Retinal pigment epithelial cell (primary cell): ENCODE data around the gene LAMTOR1.

Experiments
- DNase-seq: peaks from one replicate; pipeline ENCODE4 v3.0.0-alpha.2; 2010; ENCODE audit warnings: low read depth
- H3K4me3 ChIP-seq: 2 replicates; pipeline ENCODE4 v1.5.1; 2011; ENCODE audit warnings: mild to moderate bottlenecking, low read length, control low read depth, moderate library complexity
- TF ChIP-seq, protein P1 (sequence below): conservative IDR thresholded peaks from 2 replicates; pipeline ENCODE4 v1.5.1; 2011; ENCODE audit warnings: low read depth, low read length, control low read depth, inconsistent platforms

The LAMTOR1 gene

DNA sequence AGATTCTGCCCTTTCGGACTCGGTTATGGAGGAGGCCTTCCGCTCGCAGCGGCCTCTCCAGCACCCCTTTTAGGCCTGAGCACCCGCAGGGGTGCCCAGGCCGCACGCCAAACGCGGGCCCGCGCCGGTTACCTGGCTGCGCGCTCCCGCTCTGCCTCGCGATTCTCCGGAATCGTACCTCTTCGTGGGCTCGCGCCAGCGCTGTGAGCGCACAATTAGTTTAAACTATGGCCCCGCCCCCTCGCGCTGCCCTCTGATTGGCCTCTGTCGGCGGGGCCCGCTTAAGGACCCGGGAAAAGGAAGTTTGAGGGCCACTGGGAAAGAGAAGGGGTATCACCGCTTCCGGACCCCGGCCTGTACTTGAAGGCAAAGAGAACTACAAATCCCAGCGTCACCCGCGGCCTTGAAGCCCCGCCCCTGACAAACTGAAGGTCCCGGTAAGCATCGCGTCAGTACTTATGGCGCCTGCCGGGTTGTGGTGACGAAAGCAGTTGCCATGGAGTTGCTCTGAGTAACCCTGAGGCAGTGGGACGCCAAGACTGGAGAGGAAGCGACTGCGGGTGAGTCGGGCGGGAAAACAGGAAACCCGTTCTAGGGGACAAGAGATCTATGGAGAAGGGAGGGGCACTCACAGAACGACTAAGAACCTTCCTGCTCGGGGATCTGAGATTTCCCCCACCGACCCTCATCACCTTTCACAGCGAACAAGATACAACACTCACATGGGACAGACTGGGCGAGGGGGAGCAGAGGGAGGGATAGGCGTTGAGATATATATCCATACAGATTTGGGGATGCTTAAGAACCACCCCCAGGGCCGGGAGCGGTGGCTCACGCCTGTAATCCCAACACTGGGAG lies 22.5 kb downstream of the LAMTOR1 start, which contains the start of the genes LRRC51 and NUMA1:
Gene LRRC51 (plus strand): TSS at position 525 of the 858 bp plus-strand sequence. CDS start 8,234 bp downstream, outside the sequence.
Gene NUMA1 (minus strand): TSS at position 217 of the 858 bp plus-strand sequence. CDS start 44,599 bp downstream, outside the sequence.
- peak; percentile 100 for DNase-seq
- TF ChIP-seq, protein P1, sequence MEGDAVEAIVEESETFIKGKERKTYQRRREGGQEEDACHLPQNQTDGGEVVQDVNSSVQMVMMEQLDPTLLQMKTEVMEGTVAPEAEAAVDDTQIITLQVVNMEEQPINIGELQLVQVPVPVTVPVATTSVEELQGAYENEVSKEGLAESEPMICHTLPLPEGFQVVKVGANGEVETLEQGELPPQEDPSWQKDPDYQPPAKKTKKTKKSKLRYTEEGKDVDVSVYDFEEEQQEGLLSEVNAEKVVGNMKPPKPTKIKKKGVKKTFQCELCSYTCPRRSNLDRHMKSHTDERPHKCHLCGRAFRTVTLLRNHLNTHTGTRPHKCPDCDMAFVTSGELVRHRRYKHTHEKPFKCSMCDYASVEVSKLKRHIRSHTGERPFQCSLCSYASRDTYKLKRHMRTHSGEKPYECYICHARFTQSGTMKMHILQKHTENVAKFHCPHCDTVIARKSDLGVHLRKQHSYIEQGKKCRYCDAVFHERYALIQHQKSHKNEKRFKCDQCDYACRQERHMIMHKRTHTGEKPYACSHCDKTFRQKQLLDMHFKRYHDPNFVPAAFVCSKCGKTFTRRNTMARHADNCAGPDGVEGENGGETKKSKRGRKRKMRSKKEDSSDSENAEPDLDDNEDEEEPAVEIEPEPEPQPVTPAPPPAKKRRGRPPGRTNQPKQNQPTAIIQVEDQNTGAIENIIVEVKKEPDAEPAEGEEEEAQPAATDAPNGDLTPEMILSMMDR: no peak
- peak within 1 kb of the TSS; percentile 69 for H3K4me3 ChIP-seq

DNA sequence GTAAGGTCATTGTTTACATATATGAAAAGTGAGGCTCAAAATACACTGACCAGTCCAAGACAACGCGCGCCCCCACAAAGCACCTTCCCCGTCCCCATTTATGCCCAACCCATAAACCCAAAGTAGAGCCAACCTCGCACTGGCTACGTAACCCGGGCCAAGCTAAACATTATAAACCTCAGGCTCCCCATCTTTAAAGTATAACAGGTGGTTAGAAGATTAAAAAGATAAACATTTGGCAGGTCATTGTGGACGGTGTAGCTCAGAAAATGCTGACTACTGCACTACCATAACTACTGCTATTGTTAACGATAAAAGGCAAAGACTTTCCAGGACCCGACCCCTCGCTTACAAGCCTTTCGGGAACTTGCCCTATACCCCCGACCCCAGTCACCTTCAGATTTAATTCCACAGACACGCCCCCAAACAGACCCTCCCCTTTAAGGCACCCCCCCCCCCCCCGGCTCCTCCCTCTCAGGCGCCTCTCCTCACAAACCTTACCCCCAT lies 23.2 kb downstream of the LAMTOR1 start:
- H3K4me3 ChIP-seq: peak overlapping the region; percentile 69

DNA sequence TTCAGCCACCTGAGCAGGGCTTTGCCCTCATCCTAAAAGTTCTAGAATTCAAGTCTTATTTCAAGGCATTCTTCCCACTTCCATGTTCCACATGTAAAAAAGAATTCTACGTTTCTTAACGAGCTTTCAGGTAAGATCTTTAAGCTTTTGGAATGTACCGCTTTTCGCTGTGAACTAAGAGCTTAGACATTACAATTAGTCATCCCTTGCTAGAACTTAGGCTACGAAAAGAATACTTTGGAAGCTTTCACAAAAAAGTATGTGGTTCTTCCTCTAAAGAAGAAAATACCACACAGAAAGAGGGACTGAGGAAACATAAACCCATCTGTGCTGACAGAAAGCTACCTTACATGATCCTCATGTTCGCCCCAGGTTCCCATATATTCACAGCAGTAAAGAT lies 24.6 kb downstream of the LAMTOR1 start:
- H3K4me3 ChIP-seq: peak overlapping the region; percentile 69
- DNase-seq: no peak
- TF ChIP-seq, protein P1: no peak

More for the DNA sequence above, 23.2 kb downstream of the LAMTOR1 start:
- DNase-seq: no peak
- TF ChIP-seq, protein P1: no peak

DNA sequence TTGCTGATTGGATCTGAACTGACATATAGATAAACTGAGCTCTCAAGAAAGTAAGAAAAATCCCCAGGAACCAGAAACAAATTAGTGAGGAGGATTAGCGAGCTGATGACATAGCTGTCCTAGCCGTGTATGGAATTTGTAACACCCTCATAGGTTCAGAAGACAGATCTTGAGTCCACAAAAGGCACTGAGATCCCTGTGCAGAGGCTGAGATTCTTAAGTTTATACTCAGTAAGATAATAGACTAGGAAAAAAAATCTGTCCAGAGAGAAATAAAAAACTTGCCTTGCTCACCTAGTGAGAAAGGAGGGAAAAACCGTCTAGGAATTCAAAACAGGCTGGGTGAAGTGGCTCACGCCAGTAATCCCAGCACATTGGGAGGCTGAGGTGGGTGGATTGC lies 27.3 kb downstream of the LAMTOR1 start:
- no peak overlapping the region for H3K4me3 ChIP-seq
- peak; percentile 39 for DNase-seq
- TF ChIP-seq, protein P1: no peak

DNA sequence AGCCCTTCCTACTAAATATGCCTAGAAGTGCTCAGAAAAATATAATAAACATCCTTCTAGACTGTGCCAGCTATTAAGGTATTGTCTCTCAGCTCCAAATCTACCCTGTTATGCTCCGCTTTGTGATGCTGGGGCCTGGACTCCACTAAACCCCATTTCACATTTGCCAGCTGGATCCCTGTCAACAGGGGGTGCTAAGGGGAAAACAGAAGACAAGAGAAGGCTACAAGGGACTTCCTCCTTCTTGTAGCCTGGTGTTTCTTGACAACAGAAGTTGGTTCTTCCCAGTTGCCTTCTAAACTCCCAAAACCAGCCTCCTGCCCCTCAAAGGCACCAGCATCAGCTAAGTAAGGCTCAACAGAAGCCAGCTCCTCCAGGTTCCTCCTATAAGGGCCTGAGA lies 28.0 kb downstream of the LAMTOR1 start:
- TF ChIP-seq, protein P1: peak; percentile 40
- DNase-seq: no peak

DNA sequence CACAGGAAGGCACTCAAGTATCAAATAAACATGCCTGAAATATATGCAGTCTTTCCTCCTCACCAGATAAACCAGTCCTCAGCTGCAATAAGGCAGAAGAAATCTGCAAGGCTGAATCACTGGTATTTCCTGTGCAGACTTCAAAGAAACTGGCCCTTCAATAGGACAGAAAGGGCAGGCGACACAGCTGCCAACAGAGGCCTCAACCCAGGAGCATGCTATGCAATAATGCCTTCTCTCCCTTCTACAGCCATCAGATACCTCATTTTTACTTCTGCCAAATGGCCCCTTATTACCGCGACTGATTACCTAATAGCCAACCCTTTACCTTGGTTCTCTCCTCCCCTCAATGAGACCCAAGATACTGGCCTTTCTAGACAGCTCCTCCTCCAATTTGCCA lies 30.7 kb downstream of the LAMTOR1 start:
- TF ChIP-seq, protein P1: no peak
- no peak overlapping the region for H3K4me3 ChIP-seq
- no peak for DNase-seq

More for the DNA sequence above, 28.0 kb downstream of the LAMTOR1 start:
- no peak overlapping the region for H3K4me3 ChIP-seq

DNA sequence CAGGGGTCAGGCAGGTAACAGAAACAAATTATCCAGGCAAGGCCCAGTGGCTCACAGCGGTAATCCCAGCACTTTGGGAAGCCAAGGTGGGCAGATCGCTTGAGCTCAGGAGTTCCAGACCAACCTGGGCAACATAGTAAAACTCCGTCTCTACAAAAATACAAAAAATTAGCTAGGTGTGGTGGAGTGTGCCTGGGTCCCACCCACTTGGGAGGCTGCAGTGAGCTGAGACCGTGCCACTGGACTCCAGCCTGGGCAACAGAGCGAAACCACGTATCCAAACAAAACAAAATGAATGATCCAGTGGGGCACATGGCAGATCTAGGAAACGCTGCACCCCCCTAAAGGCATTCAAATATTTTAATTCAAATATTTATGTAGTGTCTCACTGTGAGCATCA lies 32.6 kb downstream of the LAMTOR1 start:
- TF ChIP-seq, protein P1: no peak
- no peak for DNase-seq
- no peak overlapping the region for H3K4me3 ChIP-seq
